K562 (cell line): ENCODE data around the gene CDCA3. TPM values are rescaled to one million over a fixed set of nuclear protein-coding genes. Genes with fewer than 3 reads are reported as not detected.

ENCODE experiments used
- CBX2 ChIP-seq: fragments of 200-600 bp; sonication (generic); IDR thresholded peaks from one replicate; pipeline ENCODE4 v1.6.1; 2012; ENCODE audit warnings: mild to moderate bottlenecking, low read length, inconsistent platforms; ENCODE audit not compliant: insufficient read depth, poor library complexity, severe bottlenecking
- CEBPG ChIP-seq, 3 experiments: fragments of 200-800 bp in 1 of 3; sonication (Bioruptor generic) in 1 of 3; sonication (generic) in 1 of 3; formaldehyde crosslinking in 1 of 3; IDR thresholded peaks in 2 of 3; conservative IDR thresholded peaks in 1 of 3; 2 replicates each; pipeline versions ENCODE4 v1.6.1 to v1.8.0; 2016 to 2022; ENCODE audit warnings: missing compliant biosample characterization in 2 of 3, missing genetic modification characterization in 2 of 3, mild to moderate bottlenecking in 1 of 3, missing genetic modification reagents in 1 of 3
- CEBPZ ChIP-seq: fragments of 150-350 bp; IDR thresholded peaks from 2 replicates; pipeline ENCODE4 v1.6.1; 2014; ENCODE audit warnings: low read depth, mild to moderate bottlenecking, low read length, borderline replicate concordance
- FOXJ2 ChIP-seq: fragments of 200-800 bp; sonication (Bioruptor generic); IDR thresholded peaks from 2 replicates; pipeline ENCODE4 v1.6.1; 2016; ENCODE audit warnings: missing genetic modification characterization, missing compliant biosample characterization
- HNRNPLL ChIP-seq: fragments of 200-400 bp; formaldehyde crosslinking; IDR thresholded peaks from 2 replicates; pipeline ENCODE4 v1.6.1; 2017; ENCODE audit warnings: low read length, low read depth, mild to moderate bottlenecking; ENCODE audit not compliant: poor library complexity, severe bottlenecking
- JUNB ChIP-seq: fragments of 450-650 bp; formaldehyde crosslinking; conservative IDR thresholded peaks from 2 replicates; pipeline ENCODE4 v1.4.0; 2020; ENCODE audit warnings: mild to moderate bottlenecking
- KLF13 ChIP-seq: fragments of 450-650 bp; IDR thresholded peaks from 2 replicates; pipeline ENCODE4 v1.6.1; 2016; ENCODE audit warnings: missing genetic modification characterization, low read depth, mild to moderate bottlenecking, missing compliant biosample characterization, moderate library complexity, borderline replicate concordance
- L3MBTL2 ChIP-seq: fragments of 450-650 bp; IDR thresholded peaks from 2 replicates; pipeline ENCODE4 v1.6.1; 2016; ENCODE audit warnings: mild to moderate bottlenecking, moderate library complexity
- LEF1 ChIP-seq: fragments of 450-650 bp; IDR thresholded peaks from 2 replicates; pipeline ENCODE4 v1.6.1; 2016; ENCODE audit warnings: mild to moderate bottlenecking
- MLLT1 ChIP-seq, 2 experiments: fragments of 450-650 bp; IDR thresholded peaks; 2 replicates each; pipeline ENCODE4 v1.6.1; 2016
- NCOA1 ChIP-seq: fragments of 450-650 bp; IDR thresholded peaks from 2 replicates; pipeline ENCODE4 v1.6.1; 2016; ENCODE audit warnings: low read depth
- RB1 ChIP-seq: fragments of 450-650 bp; IDR thresholded peaks from 2 replicates; pipeline ENCODE4 v1.6.1; 2017; ENCODE audit warnings: low read depth, mild to moderate bottlenecking
- SMC3 ChIP-seq: conservative IDR thresholded peaks from 2 replicates; pipeline ENCODE4 v1.6.1; 2011; ENCODE audit warnings: low read depth, low read length, improper control_type of control experiment; ENCODE audit not compliant: insufficient read depth
- SNRNP70 ChIP-seq: fragments of 200-400 bp; formaldehyde crosslinking; optimal IDR thresholded peaks from 2 replicates; pipeline ENCODE3; 2017; ENCODE audit warnings: low read depth, low read length
- TEAD2 ChIP-seq: fragments of 450-650 bp; IDR thresholded peaks from 2 replicates; pipeline ENCODE4 v1.6.1; 2016; ENCODE audit warnings: missing genetic modification characterization, control low read depth, missing compliant biosample characterization
- THAP12 ChIP-seq: fragments of 250-450 bp; sonication (Bioruptor Pico); IDR thresholded peaks from 2 replicates; pipeline ENCODE4 v1.9.0; 2021; ENCODE audit warnings: mild to moderate bottlenecking, inconsistent platforms
- ZBTB1 ChIP-seq: sonication (generic); formaldehyde crosslinking; IDR thresholded peaks from 2 replicates; pipeline ENCODE4 v1.8.1; 2023; ENCODE audit warnings: missing genetic modification reagents, low read depth, mild to moderate bottlenecking, borderline replicate concordance
- ZNF766 ChIP-seq: fragments of 200-800 bp; sonication (Bioruptor generic); conservative IDR thresholded peaks from 2 replicates; pipeline ENCODE4 v1.6.1; 2016; ENCODE audit warnings: missing genetic modification characterization, missing compliant biosample characterization
- ZNF79 ChIP-seq: fragments of 250-450 bp; sonication (Bioruptor Pico); IDR thresholded peaks from 2 replicates; pipeline ENCODE4 v1.4.0; 2020; ENCODE audit warnings: low read depth, mild to moderate bottlenecking, moderate library complexity
- ZSCAN29 ChIP-seq: fragments of 450-650 bp; IDR thresholded peaks from 2 replicates; pipeline ENCODE4 v1.6.1; 2017
- polyA plus RNA-seq, 8 experiments: library from polyadenylated mRNA; depleted of rRNA in 4 of 8; stranded (reverse) in 5 of 8; unstranded in 3 of 8; fragments of >200 nt; fragmentation: Nextera tagmentation in 2 of 8; fragmentation: Illumina TruSeq in 1 of 8; extraction: Ambion mirVana in 2 of 8; extraction: Trizol in 1 of 8; gene quantifications; 2 replicates each; pipeline versions ENCODE4 v1.2.1 to v1.2.3, GENCODE V29; 2011 to 2014; ENCODE audit warnings: inconsistent platforms in 1 of 8, missing spikeins in 1 of 8
- total RNA-seq, 7 experiments: library from RNA; depleted of rRNA in 6 of 7; stranded (reverse); fragments of >200 nt in 6 of 7; fragmentation: Illumina TruSeq in 2 of 7; extraction: Trizol in 2 of 7; gene quantifications; 2 replicates each; pipeline versions ENCODE4 v1.2.1 to v1.2.3, GENCODE V29; 2011 to 2021; ENCODE audit warnings: low replicate concordance in 1 of 7

CDCA3 gene
- total and polyA plus RNA-seq, 9 of the 15 experiments (the other 6 are each of a cell fraction or from before 2014, with no cell fraction given): 24.2 to 80.8 (median 55.1) TPM

GRCh38 chr12:6890789-6891645 is 39.9 kb upstream of the CDCA3 start (continued):
- TF ChIP-seq ZNF79 (CRISPR knock-in tag) (no peak), HNRNPLL (peak; percentile 48), LEF1 (no peak), ZSCAN29 (no peak), NCOA1 (no peak), CEBPZ (no peak), ZBTB1 (CRISPR knock-in tag) (no peak), JUNB (CRISPR knock-in tag) (no peak), ZNF766 (CRISPR knock-in tag) (no peak), L3MBTL2 (peak; percentile 85), MLLT1 (IDR thresholded peaks at IDR 0.05) (peak in 1 of 2 experiments; percentile 19; a peak in 1 of 4 replicates), CBX2 (no peak), THAP12 (CRISPR knock-in tag) (0 out of 2 replicates have a peak, but pooled peaks have one; percentile 63), TEAD2 (tag) (no peak), FOXJ2 (tag) (0 out of 2 replicates have a peak, but pooled peaks have one; percentile 34), SMC3 (peak; percentile 32; the same call in 1 of the 2 replicates), RB1 (peak; percentile 91), SNRNP70 (no peak), CEBPG (CRISPR knock-in tag; IDR thresholded peaks at IDR 0.05) (peak; percentile 99), CEBPG (tag; conservative IDR thresholded peaks at IDR 0.05 in 1 of 2, IDR thresholded peaks at IDR 0.05 in 1 of 2) (peak; percentile 97 to 98), KLF13 (tag) (peak; percentile 70; the same call in 1 of the 2 replicates)
